ENCODE results near the gene TBK1.

The TBK1 gene

GRCh38 chr12:64491718-64492117 lies 39.8 kb downstream of the TBK1 start:
- no peak overlapping the region for H3K4me3 ChIP-seq (replicated peaks in 1 of 2; ENCODE audit: low read depth in 2 of 2, low read length in 2 of 2)
- no peak for TF ChIP-seq CTCF (IDR thresholded peaks at IDR 0.05; ENCODE audit: low read depth, low read length)
- DNase-seq (ENCODE audit: low read depth in 2 of 2): no peak

- TF ChIP-seq CTCF (IDR thresholded peaks at IDR 0.05; ENCODE audit: low read depth, low read length): no peak
- H3K4me3 ChIP-seq (replicated peaks in 1 of 2; ENCODE audit: low read depth in 2 of 2, low read length in 2 of 2): no peak overlapping the region
- DNase-seq (ENCODE audit: low read depth in 2 of 2): no peak
Measured at GRCh38 chr12:64493513-64493912, 41.6 kb downstream of the TBK1 start.

- TF ChIP-seq CTCF (IDR thresholded peaks at IDR 0.05; ENCODE audit: low read depth, low read length): no peak
- H3K4me3 ChIP-seq (replicated peaks in 1 of 2; ENCODE audit: low read depth in 2 of 2, low read length in 2 of 2): no peak overlapping the region
- DNase-seq (ENCODE audit: low read depth in 2 of 2): no peak
Measured at GRCh38 chr12:64494998-64495729, 43.2 kb downstream of the TBK1 start.

GRCh38 chr12:64496839-64497400 lies 45.0 kb downstream of the TBK1 start:
- no peak overlapping the region for H3K4me3 ChIP-seq (replicated peaks in 1 of 2; ENCODE audit: low read depth in 2 of 2, low read length in 2 of 2)
- no peak for TF ChIP-seq CTCF (IDR thresholded peaks at IDR 0.05; ENCODE audit: low read depth, low read length)
- no peak for DNase-seq (ENCODE audit: low read depth in 2 of 2)

GRCh38 chr12:64497484-64497883 lies 45.6 kb downstream of the TBK1 start:
- no peak overlapping the region for H3K4me3 ChIP-seq (replicated peaks in 1 of 2; ENCODE audit: low read depth in 2 of 2, low read length in 2 of 2)
- no peak for DNase-seq (ENCODE audit: low read depth in 2 of 2)
- no peak for TF ChIP-seq CTCF (IDR thresholded peaks at IDR 0.05; ENCODE audit: low read depth, low read length)

GRCh38 chr12:64497903-64498302 lies 46.0 kb downstream of the TBK1 start:
- DNase-seq (ENCODE audit: low read depth in 2 of 2): no peak

More at GRCh38 chr12:64497903-64498302, 46.0 kb downstream of the TBK1 start:
- no peak for TF ChIP-seq CTCF (IDR thresholded peaks at IDR 0.05; ENCODE audit: low read depth, low read length)
- no peak overlapping the region for H3K4me3 ChIP-seq (replicated peaks in 1 of 2; ENCODE audit: low read depth in 2 of 2, low read length in 2 of 2)
